Stimulated activated CD8-positive, alpha-beta memory T cell treated with anti-CD3 and anti-CD28 coated beads, Interleukin-4, amount 100 ng/mL, for 4 hours (primary cell): Measurements from ENCODE around the gene PPP1R8.
A peak's percentile ranks its signal among the peaks of the same experiment; 100 is the strongest.
"Not testable (repeated sequence)": the region's sequence is repeated elsewhere in the genome, so short reads cannot be mapped to it uniquely, and the experiment has no call there.

Experiments used
- DNase-seq, 2 donors: peaks; one replicate each; pipeline ENCODE4 v3.0.0-alpha.2; 2020; ENCODE audit warnings: low read depth in 2 of 2, low spot score in 1 of 2

Gene PPP1R8

GRCh38 chr1:27830621-27831440, at the start of gene PPP1R8:
TSS of gene PPP1R8 (plus strand) at chr1:27830782. CDS start at chr1:27830836, 54 bp downstream.
- DNase-seq = peak; percentile 77 to 84

GRCh38 chr1:27782950-27783349, 47.6 kb upstream of the PPP1R8 start:
- DNase-seq = no peak

- no peak for DNase-seq
These were observed 45.9 kb upstream of the PPP1R8 start for GRCh38 chr1:27784700-27785099.

GRCh38 chr1:27785781-27786455, 44.7 kb upstream of the PPP1R8 start:
- DNase-seq = no peak

GRCh38 chr1:27787895-27788294, 42.7 kb upstream of the PPP1R8 start:
- DNase-seq = no peak

- DNase-seq = no peak
These were observed 41.0 kb upstream of the PPP1R8 start for GRCh38 chr1:27789540-27790041.

- not testable (repeated sequence) for DNase-seq
These were observed 40.3 kb upstream of the PPP1R8 start for GRCh38 chr1:27790270-27790669.

- no peak for DNase-seq
These were observed 35.0 kb upstream of the PPP1R8 start for GRCh38 chr1:27795601-27796000.

GRCh38 chr1:27804791-27805190, 25.8 kb upstream of the PPP1R8 start:
- DNase-seq = no peak

- DNase-seq = no peak
These were observed 23.8 kb upstream of the PPP1R8 start for GRCh38 chr1:27806758-27807157.

GRCh38 chr1:27807385-27807784, 23.2 kb upstream of the PPP1R8 start:
- no peak for DNase-seq

GRCh38 chr1:27808131-27808530, 22.5 kb upstream of the PPP1R8 start:
- DNase-seq = not testable (repeated sequence)

GRCh38 chr1:27809883-27810282, 20.7 kb upstream of the PPP1R8 start:
- no peak for DNase-seq

- DNase-seq = no peak
These were observed 18.7 kb upstream of the PPP1R8 start for GRCh38 chr1:27811741-27812500.

- DNase-seq = no peak
These were observed 13.5 kb upstream of the PPP1R8 start for GRCh38 chr1:27816921-27817630.

- no peak for DNase-seq
These were observed 8.7 kb upstream of the PPP1R8 start for GRCh38 chr1:27821761-27822315.

- no peak for DNase-seq
These were observed 6.8 kb upstream of the PPP1R8 start for GRCh38 chr1:27823784-27824183.

GRCh38 chr1:27824411-27824810, 6.2 kb upstream of the PPP1R8 start:
- DNase-seq = no peak

- DNase-seq = not testable (repeated sequence)
These were observed 1.1 kb upstream of the PPP1R8 start for GRCh38 chr1:27829339-27829960.
